GM12891 (cell line): ENCODE data around the gene ECI1.

ENCODE experiments used
- PAX5 ChIP-seq: IDR thresholded peaks from 2 replicates; pipeline ENCODE4 v1.6.1; 2011; ENCODE audit warnings: low read length, moderate library complexity, mild to moderate bottlenecking; ENCODE audit not compliant: insufficient read depth, severe bottlenecking
- POLR2A ChIP-seq: IDR thresholded peaks from 2 replicates; pipeline ENCODE4 v1.6.1; 2011; ENCODE audit warnings: low read depth, low read length, control low read depth
- POLR2AphosphoS5 ChIP-seq: IDR thresholded peaks from 2 replicates; pipeline ENCODE4 v1.6.1; 2011; ENCODE audit warnings: low read depth, low read length, control low read depth
- TAF1 ChIP-seq: IDR thresholded peaks from 2 replicates; pipeline ENCODE4 v1.6.1; 2011; ENCODE audit warnings: low read depth, low read length, control low read depth

- TF ChIP-seq POLR2A: no peak
- no peak for TF ChIP-seq PAX5
- TF ChIP-seq POLR2AphosphoS5: no peak
- TF ChIP-seq TAF1: no peak
Observed at GRCh38 chr16:2298621-2299020, 47.2 kb upstream of the ECI1 start.
